RWPE1 (cell line): ENCODE data around the gene TUBA8.
"Not testable (repeated sequence)": the region's sequence is repeated elsewhere in the genome, so short reads cannot be mapped to it uniquely, and the experiment has no call there.

Experiments used
- CTCF ChIA-PET: fragments of 350-600 bp; sonication (Branson Sonifier 250); formaldehyde crosslinking; extraction: SDS; loops from one replicate; lab custom pipeline; 2021; lab: Yijun Ruan, JAX
- POLR2A ChIA-PET: fragments of 400-600 bp; formaldehyde crosslinking; extraction: SDS; loops from one replicate; lab custom pipeline; 2020; ENCODE audit warnings: antibody characterized with exemption; ENCODE audit not compliant: low non-redundant PET; lab: Yijun Ruan, JAX
- DNase-seq: peaks from one replicate; pipeline ENCODE4 v3.0.0; 2012; ENCODE audit warnings: low spot score
- H3K27ac ChIP-seq: fragments of 450-650 bp; 2 replicates; pipeline ENCODE4 v1.5.1; 2017
- CTCF ChIP-seq: fragments of 450-650 bp; conservative IDR thresholded peaks from 2 replicates; pipeline ENCODE4 v1.5.1; 2017; ENCODE audit warnings: low read depth, mild to moderate bottlenecking

The TUBA8 gene

GRCh38 chr22:18110194-18110953 lies at the start of gene TUBA8:
Gene TUBA8, plus strand, starts transcription at chr22:18110809. Its CDS starts 57 bp downstream, at chr22:18110866.
- peak; percentile 19 for DNase-seq
- POLR2A ChIA-PET = no interaction called here
- CTCF ChIA-PET = no interaction called here
- H3K27ac ChIP-seq = no peak within 1 kb of the TSS
- TF ChIP-seq CTCF = no peak

- POLR2A ChIA-PET = no interaction called here
- CTCF ChIA-PET = no interaction called here
- no peak for DNase-seq
- H3K27ac ChIP-seq = no peak overlapping the region
- TF ChIP-seq CTCF = no peak
These were observed 48.2 kb upstream of the TUBA8 start for GRCh38 chr22:18062421-18062820.

- no peak for TF ChIP-seq CTCF
- ChIA-PET CTCF (no interaction called here), POLR2A (no interaction called here)
- no peak for DNase-seq
- H3K27ac ChIP-seq = no peak overlapping the region
These were observed 47.3 kb upstream of the TUBA8 start for GRCh38 chr22:18063306-18063705.

- DNase-seq, POLR2A ChIA-PET, H3K27ac ChIP-seq, CTCF ChIA-PET: not testable (repeated sequence)
These were observed 46.9 kb upstream of the TUBA8 start for GRCh38 chr22:18063715-18064114.

GRCh38 chr22:18064636-18065035 lies 46.0 kb upstream of the TUBA8 start:
- no peak for DNase-seq
- TF ChIP-seq CTCF = no peak
- H3K27ac ChIP-seq = no peak overlapping the region
- ChIA-PET POLR2A (no interaction called here), CTCF (no interaction called here)

- no peak for DNase-seq
- ChIA-PET CTCF (no interaction called here), POLR2A (interaction anchor here (0.6 kb wide), 1 partner anchor 85 kb away, joined by 4 read pairs; the partner anchor contains the start of gene USP18)
- no peak for TF ChIP-seq CTCF
- H3K27ac ChIP-seq = no peak overlapping the region
These were observed 45.4 kb upstream of the TUBA8 start for GRCh38 chr22:18065256-18065655.

- ChIA-PET POLR2A (no interaction called here), CTCF (no interaction called here)
- H3K27ac ChIP-seq = no peak overlapping the region
- DNase-seq = no peak
- no peak for TF ChIP-seq CTCF
These were observed 44.3 kb upstream of the TUBA8 start for GRCh38 chr22:18066181-18066859.
